Measurements from ENCODE around the gene EXOC4.

The EXOC4 gene

GRCh38 chr7:133724694-133725093 is 471.8 kb downstream of the EXOC4 start:
- no peak for DNase-seq

GRCh38 chr7:133727476-133728214 is 474.8 kb downstream of the EXOC4 start:
- DNase-seq, result no peak

GRCh38 chr7:133730360-133730759 is 477.5 kb downstream of the EXOC4 start:
- no peak for DNase-seq

- DNase-seq, result no peak
Observed at GRCh38 chr7:133733401-133733800, 480.5 kb downstream of the EXOC4 start.

- DNase-seq, result peak; percentile 67
Observed at GRCh38 chr7:133735222-133735621, 482.3 kb downstream of the EXOC4 start.

GRCh38 chr7:133739817-133740216 is 486.9 kb downstream of the EXOC4 start:
- no peak for DNase-seq

GRCh38 chr7:133741078-133741477 is 488.2 kb downstream of the EXOC4 start:
- no peak for DNase-seq

GRCh38 chr7:133741703-133742102 is 488.8 kb downstream of the EXOC4 start:
- no peak for DNase-seq

- DNase-seq, result peak; percentile 12
Observed at GRCh38 chr7:133742709-133743538, 490.0 kb downstream of the EXOC4 start.

GRCh38 chr7:133744451-133744850 is 491.6 kb downstream of the EXOC4 start:
- DNase-seq, result no peak

GRCh38 chr7:133746305-133746704 is 493.4 kb downstream of the EXOC4 start:
- no peak for DNase-seq

- DNase-seq, result no peak
Observed at GRCh38 chr7:133746847-133747246, 494.0 kb downstream of the EXOC4 start.

GRCh38 chr7:133748443-133749407 is 495.8 kb downstream of the EXOC4 start:
- no peak for DNase-seq

- DNase-seq, result no peak
Observed at GRCh38 chr7:133750287-133750686, 497.4 kb downstream of the EXOC4 start.

- DNase-seq, result no peak
Observed at GRCh38 chr7:133751079-133751478, 498.2 kb downstream of the EXOC4 start.

- DNase-seq, result no peak
Observed at GRCh38 chr7:133753513-133753912, 500.6 kb downstream of the EXOC4 start.

GRCh38 chr7:133754708-133755107 is 501.8 kb downstream of the EXOC4 start:
- no peak for DNase-seq

GRCh38 chr7:133755901-133756300 is 503.0 kb downstream of the EXOC4 start:
- no peak for DNase-seq

- DNase-seq, result no peak
Observed at GRCh38 chr7:133761443-133761842, 508.6 kb downstream of the EXOC4 start.

GRCh38 chr7:133763076-133763640 is 510.3 kb downstream of the EXOC4 start:
- DNase-seq, result no peak

- DNase-seq, result no peak
Observed at GRCh38 chr7:133769668-133770067, 516.8 kb downstream of the EXOC4 start.

- peak; percentile 45 for DNase-seq
Observed at GRCh38 chr7:133770863-133771492, 518.1 kb downstream of the EXOC4 start.
